ENCODE data around the gene ARRDC5. TPM values are rescaled to one million over a fixed set of nuclear protein-coding genes. Genes with fewer than 3 reads are reported as not detected.

Gene ARRDC5
- total RNA-seq, 1 donor from 2014 or later = not detected

- Histone ChIP-seq H3K36me3 (ENCODE audit: control insufficient read depth, insufficient read depth, low read length) (peaks cover 2% of the 10 kb centered on the region), H3K27me3 (ENCODE audit: control insufficient read depth, insufficient read depth, low read length) (no peaks in the 10 kb centered on the region), H3K4me3 (ENCODE audit: low read depth, low read length) (no peak overlapping the region)
- no peak for TF ChIP-seq CTCF (IDR thresholded peaks at IDR 0.05; ENCODE audit: insufficient read depth, low read length, poor library complexity, severe bottlenecking)
- DNase-seq (ENCODE audit: low read depth) = no peak
These were observed 59.1 kb downstream of the ARRDC5 start for GRCh38 chr19:4843647-4843965.

Other genes starting within 250 kb of the ARRDC5 start
- gene MYDGF, start 232.6 kb downstream of the ARRDC5 start, total RNA-seq = 148 and 173 TPM in 2 replicates
- 67.8 and 128 TPM in 2 replicates for gene DPP9, start 179.1 kb downstream of the ARRDC5 start, total RNA-seq
- gene FEM1A, start 111.2 kb downstream of the ARRDC5 start, total RNA-seq = 21.0 and 21.4 TPM in 2 replicates
- 16.0 and 19.2 TPM in 2 replicates for gene TICAM1, start 71.2 kb downstream of the ARRDC5 start, total RNA-seq
- gene PLIN3, start 35.2 kb downstream of the ARRDC5 start, total RNA-seq = 59.5 and 111 TPM in 2 replicates
- 20.7 and 21.2 TPM in 2 replicates for gene UHRF1, start 6.6 kb upstream of the ARRDC5 start, total RNA-seq
- 21.2 and 28.1 TPM in 2 replicates for gene KDM4B, start 66.2 kb upstream of the ARRDC5 start, total RNA-seq

Data from kidney epithelial cell (primary cell).